ENCODE data around the gene COL18A1. TPM values are rescaled to one million over a fixed set of nuclear protein-coding genes. Genes with fewer than 3 reads are reported as not detected.
A peak's percentile ranks its signal among the peaks of the same experiment; 100 is the strongest.

Gene COL18A1
- total RNA-seq, 2 donors from 2014 or later, result 56.2 to 229 TPM

- H3K9me3 ChIP-seq, result no peaks in the 10 kb centered on the region
- peaks cover 20% of the 10 kb centered on the region for H3K4me1 ChIP-seq (replicated peaks)
- peak overlapping the region; percentile 53 to 76 for H3K27ac ChIP-seq
- no peaks in the 10 kb centered on the region for H3K36me3 ChIP-seq
- peak overlapping the region; percentile 46 to 51 for H3K4me3 ChIP-seq
- intact Hi-C loops (cut with DNase I), result no loop called here
- TF ChIP-seq POLR2A (IDR thresholded peaks at IDR 0.05), result peak; percentile 39
- TF ChIP-seq POLR2AphosphoS5 (IDR thresholded peaks at IDR 0.05), result no peak
- TF ChIP-seq CTCF (IDR thresholded peaks at IDR 0.05), result peak in 1 of 4 experiments; percentile 8
- 0% methylated on average over 5 of the region's 86 CpGs for WGBS
- no peaks in the 10 kb centered on the region for H3K27me3 ChIP-seq (replicated peaks; ENCODE audit: insufficient read depth)
- DNase-seq (ENCODE audit: low spot score), result no peak
Observed at GRCh38 chr21:45405271-45405818, 380 bp downstream of the COL18A1 start.

- no peaks in the 10 kb centered on the region for H3K27me3 ChIP-seq (replicated peaks; ENCODE audit: insufficient read depth)
- intact Hi-C loops (cut with DNase I), result no loop called here
- no peaks in the 10 kb centered on the region for H3K36me3 ChIP-seq
- TF ChIP-seq CTCF (IDR thresholded peaks at IDR 0.05) (no peak), POLR2A (IDR thresholded peaks at IDR 0.05) (no peak), POLR2AphosphoS5 (IDR thresholded peaks at IDR 0.05) (no peak)
- H3K4me3 ChIP-seq, result peak overlapping the region; percentile 46 to 51
- H3K9me3 ChIP-seq, result no peaks in the 10 kb centered on the region
- no peak for DNase-seq (ENCODE audit: low spot score)
- 14% methylated on average over 80 of the region's 83 CpGs for WGBS
- peaks cover 20% of the 10 kb centered on the region for H3K4me1 ChIP-seq (replicated peaks)
- peak overlapping the region; percentile 53 to 76 for H3K27ac ChIP-seq
Observed at GRCh38 chr21:45405819-45406762, 1.1 kb downstream of the COL18A1 start.

- no peak for DNase-seq (ENCODE audit: low spot score)
- TF ChIP-seq CTCF (IDR thresholded peaks at IDR 0.05) (no peak), POLR2A (IDR thresholded peaks at IDR 0.05) (no peak), POLR2AphosphoS5 (IDR thresholded peaks at IDR 0.05) (no peak)
- Histone ChIP-seq H3K4me1 (replicated peaks) (peaks cover 20% of the 10 kb centered on the region), H3K27ac (peak overlapping the region; percentile 51 to 76), H3K36me3 (no peaks in the 10 kb centered on the region), H3K9me3 (no peaks in the 10 kb centered on the region), H3K4me3 (no peak overlapping the region), H3K27me3 (replicated peaks; ENCODE audit: insufficient read depth) (no peaks in the 10 kb centered on the region)
- intact Hi-C loops (cut with DNase I), result no loop called here
- 72% methylated on average over 17 of the region's 17 CpGs for WGBS
Observed at GRCh38 chr21:45406801-45407628, 2.0 kb downstream of the COL18A1 start.

- WGBS, result 63% methylated on average over 10 of the region's 10 CpGs
- Histone ChIP-seq H3K4me1 (replicated peaks) (peaks cover 20% of the 10 kb centered on the region), H3K27me3 (replicated peaks; ENCODE audit: insufficient read depth) (no peaks in the 10 kb centered on the region), H3K36me3 (no peaks in the 10 kb centered on the region), H3K4me3 (no peak overlapping the region), H3K27ac (peak overlapping the region in 1 of 2 donors; percentile 28), H3K9me3 (no peaks in the 10 kb centered on the region)
- DNase-seq (ENCODE audit: low spot score), result no peak
- TF ChIP-seq POLR2A (IDR thresholded peaks at IDR 0.05) (no peak), POLR2AphosphoS5 (IDR thresholded peaks at IDR 0.05) (peak; percentile 56), CTCF (IDR thresholded peaks at IDR 0.05) (no peak)
- intact Hi-C loops (cut with DNase I), result no loop called here
Observed at GRCh38 chr21:45407629-45408247, 2.8 kb downstream of the COL18A1 start.
